Measurements from ENCODE around the gene LAMA2.

DNA sequence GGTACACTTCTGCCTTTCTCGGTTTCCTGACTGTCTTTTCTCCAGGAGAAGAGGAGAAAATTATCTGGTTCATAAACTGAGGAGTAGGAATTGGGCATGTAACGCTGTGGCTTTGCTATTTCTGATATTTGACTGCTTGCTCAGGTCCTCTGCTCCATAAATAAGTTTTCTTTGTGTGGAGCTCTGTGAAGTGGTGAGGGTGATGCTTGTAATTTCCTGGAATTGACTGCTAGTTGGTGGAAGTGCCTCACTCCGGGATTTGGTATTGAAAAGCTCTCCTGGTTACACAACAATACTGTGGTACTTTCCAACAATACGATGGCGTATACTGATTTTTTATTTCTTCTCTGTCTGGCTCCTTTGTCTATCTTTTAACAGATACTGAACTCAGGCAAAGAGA is 25.1 kb upstream of the LAMA2 start:
- TF ChIP-seq SIN3A (IDR thresholded peaks at IDR 0.05; ENCODE audit: borderline replicate concordance, insufficient read depth, low read depth, low read length), result no peak
- TF ChIP-seq, protein P1, sequence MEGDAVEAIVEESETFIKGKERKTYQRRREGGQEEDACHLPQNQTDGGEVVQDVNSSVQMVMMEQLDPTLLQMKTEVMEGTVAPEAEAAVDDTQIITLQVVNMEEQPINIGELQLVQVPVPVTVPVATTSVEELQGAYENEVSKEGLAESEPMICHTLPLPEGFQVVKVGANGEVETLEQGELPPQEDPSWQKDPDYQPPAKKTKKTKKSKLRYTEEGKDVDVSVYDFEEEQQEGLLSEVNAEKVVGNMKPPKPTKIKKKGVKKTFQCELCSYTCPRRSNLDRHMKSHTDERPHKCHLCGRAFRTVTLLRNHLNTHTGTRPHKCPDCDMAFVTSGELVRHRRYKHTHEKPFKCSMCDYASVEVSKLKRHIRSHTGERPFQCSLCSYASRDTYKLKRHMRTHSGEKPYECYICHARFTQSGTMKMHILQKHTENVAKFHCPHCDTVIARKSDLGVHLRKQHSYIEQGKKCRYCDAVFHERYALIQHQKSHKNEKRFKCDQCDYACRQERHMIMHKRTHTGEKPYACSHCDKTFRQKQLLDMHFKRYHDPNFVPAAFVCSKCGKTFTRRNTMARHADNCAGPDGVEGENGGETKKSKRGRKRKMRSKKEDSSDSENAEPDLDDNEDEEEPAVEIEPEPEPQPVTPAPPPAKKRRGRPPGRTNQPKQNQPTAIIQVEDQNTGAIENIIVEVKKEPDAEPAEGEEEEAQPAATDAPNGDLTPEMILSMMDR (IDR thresholded peaks at IDR 0.05), result no peak
- TF ChIP-seq POLR2AphosphoS5 (IDR thresholded peaks at IDR 0.05; ENCODE audit: low read depth, low read length), result no peak
- TF ChIP-seq, protein P2, sequence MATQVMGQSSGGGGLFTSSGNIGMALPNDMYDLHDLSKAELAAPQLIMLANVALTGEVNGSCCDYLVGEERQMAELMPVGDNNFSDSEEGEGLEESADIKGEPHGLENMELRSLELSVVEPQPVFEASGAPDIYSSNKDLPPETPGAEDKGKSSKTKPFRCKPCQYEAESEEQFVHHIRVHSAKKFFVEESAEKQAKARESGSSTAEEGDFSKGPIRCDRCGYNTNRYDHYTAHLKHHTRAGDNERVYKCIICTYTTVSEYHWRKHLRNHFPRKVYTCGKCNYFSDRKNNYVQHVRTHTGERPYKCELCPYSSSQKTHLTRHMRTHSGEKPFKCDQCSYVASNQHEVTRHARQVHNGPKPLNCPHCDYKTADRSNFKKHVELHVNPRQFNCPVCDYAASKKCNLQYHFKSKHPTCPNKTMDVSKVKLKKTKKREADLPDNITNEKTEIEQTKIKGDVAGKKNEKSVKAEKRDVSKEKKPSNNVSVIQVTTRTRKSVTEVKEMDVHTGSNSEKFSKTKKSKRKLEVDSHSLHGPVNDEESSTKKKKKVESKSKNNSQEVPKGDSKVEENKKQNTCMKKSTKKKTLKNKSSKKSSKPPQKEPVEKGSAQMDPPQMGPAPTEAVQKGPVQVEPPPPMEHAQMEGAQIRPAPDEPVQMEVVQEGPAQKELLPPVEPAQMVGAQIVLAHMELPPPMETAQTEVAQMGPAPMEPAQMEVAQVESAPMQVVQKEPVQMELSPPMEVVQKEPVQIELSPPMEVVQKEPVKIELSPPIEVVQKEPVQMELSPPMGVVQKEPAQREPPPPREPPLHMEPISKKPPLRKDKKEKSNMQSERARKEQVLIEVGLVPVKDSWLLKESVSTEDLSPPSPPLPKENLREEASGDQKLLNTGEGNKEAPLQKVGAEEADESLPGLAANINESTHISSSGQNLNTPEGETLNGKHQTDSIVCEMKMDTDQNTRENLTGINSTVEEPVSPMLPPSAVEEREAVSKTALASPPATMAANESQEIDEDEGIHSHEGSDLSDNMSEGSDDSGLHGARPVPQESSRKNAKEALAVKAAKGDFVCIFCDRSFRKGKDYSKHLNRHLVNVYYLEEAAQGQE (IDR thresholded peaks at IDR 0.05; ENCODE audit: insufficient read depth in 1 of 2, low read depth in 2 of 2, low read length in 1 of 2), result no peak
